GM10248 (cell line): ENCODE measurements around the gene ATP11A.

Source experiments
- CTCF ChIA-PET: fragments of 300-600 bp; sonication (Branson Sonifier 250); formaldehyde crosslinking; extraction: SDS; loops from one replicate; lab custom pipeline; 2021; ENCODE audit warnings: antibody characterized with exemption; lab: Yijun Ruan, JAX
- POLR2A ChIA-PET: fragments of 350-650 bp; sonication (Branson Sonifier 250); formaldehyde crosslinking; extraction: SDS; loops from one replicate; lab custom pipeline; 2020; ENCODE audit warnings: antibody characterized with exemption; lab: Yijun Ruan, JAX
- DNase-seq: peaks from one replicate; pipeline ENCODE4 v3.0.0; 2012; ENCODE audit errors: extremely low spot score
- CTCF ChIP-seq: IDR thresholded peaks from 2 replicates; pipeline ENCODE4 v1.5.1; 2012; ENCODE audit warnings: mild to moderate bottlenecking, low read depth; ENCODE audit errors: extremely low read depth, missing control alignments, control extremely low read depth

ATP11A gene

GRCh38 chr13:112728375-112729126, 38.7 kb downstream of the ATP11A start:
- CTCF ChIA-PET, result no interaction called here
- TF ChIP-seq CTCF, result no peak
- POLR2A ChIA-PET, result no interaction called here
- no peak for DNase-seq

GRCh38 chr13:112729408-112729807, 39.6 kb downstream of the ATP11A start:
- POLR2A ChIA-PET, result no interaction called here

GRCh38 chr13:112730157-112730671, 40.4 kb downstream of the ATP11A start:
- TF ChIP-seq CTCF, result no peak
- ChIA-PET POLR2A (no interaction called here), CTCF (interaction anchor here (0.9 kb wide), 1 partner anchor 29 kb away, joined by 3 read pairs; no protein-coding TSS in a partner anchor)
- DNase-seq, result no peak

More at GRCh38 chr13:112729408-112729807, 39.6 kb downstream of the ATP11A start:
- no peak for DNase-seq
- TF ChIP-seq CTCF, result no peak
- CTCF ChIA-PET, result interaction anchor here (0.9 kb wide), 1 partner anchor 28 kb away, joined by 3 read pairs; no protein-coding TSS in a partner anchor

GRCh38 chr13:112731667-112732616, 42.1 kb downstream of the ATP11A start:
- CTCF ChIA-PET, result interaction anchor here (0.9 kb wide), 1 partner anchor 13 kb away, joined by 3 read pairs; no protein-coding TSS in a partner anchor
- POLR2A ChIA-PET, result no interaction called here
- DNase-seq, result no peak
- TF ChIP-seq CTCF, result no peak

GRCh38 chr13:112732679-112733078, 42.8 kb downstream of the ATP11A start:
- POLR2A ChIA-PET, result no interaction called here
- CTCF ChIA-PET, result interaction anchor here (1.4 kb wide), 1 partner anchor 13 kb away, joined by 4 read pairs; no protein-coding TSS in a partner anchor
- DNase-seq, result no peak
- no peak for TF ChIP-seq CTCF

DNA sequence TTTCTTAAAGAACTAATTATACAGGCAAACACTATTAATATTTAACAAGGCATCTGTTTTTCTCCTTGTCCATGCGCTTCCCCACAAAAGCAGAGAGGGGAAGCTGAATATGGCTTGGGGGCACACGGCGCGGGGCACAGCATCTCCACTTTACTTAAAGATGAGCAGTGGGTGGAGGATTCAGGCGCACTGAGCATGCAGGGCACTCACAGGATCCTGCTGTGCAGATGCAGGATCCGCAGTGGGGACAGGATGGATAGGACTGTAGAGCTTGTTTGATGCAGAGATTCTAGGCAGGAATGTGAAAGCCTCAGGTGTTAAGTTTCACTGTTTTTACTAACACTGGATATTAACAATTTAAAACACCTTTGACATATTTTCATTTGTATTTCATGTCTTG, 43.3 kb downstream of the ATP11A start:
- no peak for TF ChIP-seq CTCF
- ChIA-PET CTCF (interaction anchor here (1.4 kb wide), 1 partner anchor 12 kb away, joined by 4 read pairs; no protein-coding TSS in a partner anchor), POLR2A (no interaction called here)
- no peak for DNase-seq
